Endodermal cell (in vitro differentiated cells): Measurements from ENCODE around the gene KLF18. TPM values are rescaled to one million over a fixed set of nuclear protein-coding genes. Genes with fewer than 3 reads are reported as not detected.

ENCODE experiments used
- DNase-seq: peaks from one replicate; pipeline ENCODE4 v3.0.0-alpha.2; 2017
- H3K27ac ChIP-seq: 2 replicates; pipeline ENCODE4 v1.5.1; 2013; ENCODE audit warnings: mild to moderate bottlenecking, low read depth, low read length, moderate library complexity
- H3K27me3 ChIP-seq: 2 replicates; pipeline ENCODE4 v1.6.1; 2013; ENCODE audit warnings: mild to moderate bottlenecking, low read length, moderate library complexity; ENCODE audit not compliant: insufficient read depth, control insufficient read depth, poor library complexity, severe bottlenecking
- H3K36me3 ChIP-seq: 2 replicates; pipeline ENCODE4 v1.7.0; 2013; ENCODE audit warnings: mild to moderate bottlenecking, low read length, moderate library complexity; ENCODE audit not compliant: control insufficient read depth, insufficient read depth
- H3K4me1 ChIP-seq: one replicate; pipeline ENCODE4 v1.7.0; 2013; ENCODE audit warnings: low read length; ENCODE audit not compliant: control insufficient read depth, insufficient read depth
- H3K4me3 ChIP-seq: 2 replicates; pipeline ENCODE4 v1.5.1; 2013; ENCODE audit warnings: mild to moderate bottlenecking, low read length, moderate library complexity
- H3K9ac ChIP-seq: 2 replicates; pipeline ENCODE4 v1.6.1; 2013; ENCODE audit warnings: mild to moderate bottlenecking, low read length, moderate library complexity; ENCODE audit not compliant: poor library complexity, severe bottlenecking; ENCODE audit errors: extremely low read depth
- H3K9me3 ChIP-seq: 2 replicates; pipeline ENCODE4 v1.6.1; 2013; ENCODE audit warnings: mild to moderate bottlenecking, low read length, moderate library complexity; ENCODE audit not compliant: control insufficient read depth
- H3K27ac Mint-ChIP-seq: 2 replicates; pipeline ENCODE4 v1.8.0; 2020; ENCODE audit warnings: mixed read lengths
- H3K27me3 Mint-ChIP-seq: 2 replicates; pipeline ENCODE4 v1.8.0; 2021; ENCODE audit warnings: mild to moderate bottlenecking, mixed read lengths; ENCODE audit not compliant: insufficient read depth
- H3K36me3 Mint-ChIP-seq: 2 replicates; pipeline ENCODE4 v1.8.0; 2020; ENCODE audit warnings: low read depth, mixed read lengths
- H3K4me1 Mint-ChIP-seq: 2 replicates; pipeline ENCODE4 v1.8.0; 2020; ENCODE audit warnings: mixed read lengths
- H3K4me3 Mint-ChIP-seq: 2 replicates; pipeline ENCODE4 v1.8.0; 2020; ENCODE audit warnings: mild to moderate bottlenecking, moderate library complexity, mixed read lengths
- H3K9me3 Mint-ChIP-seq: 2 replicates; pipeline ENCODE4 v1.8.0; 2020; ENCODE audit warnings: mild to moderate bottlenecking, mixed read lengths
- CTCF ChIP-seq: fragments of 200-600 bp; sonication (generic); conservative IDR thresholded peaks from 2 replicates; pipeline ENCODE4 v1.5.0; 2021; ENCODE audit warnings: antibody characterized with exemption, mild to moderate bottlenecking
- WGBS, 2 experiments: methylation state at CpG; one replicate each; pipeline versions ENCODE4 v1.1.5 to v1.1.7; 2013; ENCODE audit warnings: missing lambda C conversion rate in 2 of 2, mixed read lengths in 1 of 2; ENCODE audit not compliant: insufficient coverage in 1 of 2, insufficient read length in 1 of 2; 5-methylcytosine and 5-hydroxymethylcytosine counted together
- long read RNA-seq, 4 experiments: library from polyadenylated mRNA in 2 of 4; library from RNA in 1 of 4; library from capped mRNA in 1 of 4; stranded (forward) in 3 of 4; unstranded in 1 of 4; transcript quantifications; one replicate each; pipeline ENCODE4 v2.0.0, GENCODE V29; 2020 to 2021; ENCODE audit warnings: inconsistent platforms in 1 of 4
- polyA plus RNA-seq, 2 experiments: library from polyadenylated mRNA; stranded (reverse); fragments of 50-300 nt; gene quantifications; one replicate each; pipeline ENCODE4 v1.2.3, GENCODE V29; 2013
- total RNA-seq, 2 donors: library from RNA; stranded (reverse); fragmentation: NEBNext Ultra II Directional in 1 of 2; extraction: Animal tissue kit (Norgen Biotek cat#: 25700) in 1 of 2; gene quantifications; 2 replicates in 1 of 2; 3 replicates in 1 of 2; pipeline ENCODE4 v1.2.1, GENCODE V29; 2021

The KLF18 gene
- not detected for total RNA-seq
- not detected for polyA plus RNA-seq (2013, experiment 1 of 2)
- polyA plus RNA-seq (2013, experiment 2 of 2) = not detected
- long read RNA-seq, experiment 1 = 0 reads
- long read RNA-seq, experiment 2 = 0 reads
- long read RNA-seq, experiment 3 = 0 reads
- long read RNA-seq, experiment 4 = 0 reads

DNA sequence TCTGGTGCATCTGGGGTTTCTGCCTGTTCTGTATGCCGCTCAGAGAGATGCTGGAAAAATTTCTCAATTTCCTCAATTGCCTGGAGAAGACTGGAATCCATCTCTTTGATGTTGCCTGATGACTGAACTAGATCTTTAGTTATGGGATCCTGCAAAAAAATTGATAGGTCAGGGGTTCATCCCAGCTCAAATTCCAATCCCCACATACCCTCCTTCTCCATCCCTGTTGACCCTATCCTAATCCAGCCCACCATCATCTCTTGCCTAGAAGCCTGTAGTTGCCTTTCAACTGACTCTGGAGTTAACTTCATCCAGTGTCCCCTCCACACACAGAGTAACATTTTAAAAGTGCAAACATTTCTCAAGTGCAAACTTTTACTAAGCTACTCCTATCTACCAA is at the start of gene KLF18:
Gene KLF18 (minus strand): TSS at position 101 of the 400 bp plus-strand sequence. CDS start 0 bp downstream, at position 101.
- Mint-ChIP-seq H3K4me3 (no peak within 1 kb of the TSS), H3K27ac (no peak within 1 kb of the TSS), H3K27me3 (peaks cover 31% of the 10 kb centered on the region), H3K9me3 (peaks cover 17% of the 10 kb centered on the region), H3K4me1 (no peaks in the 10 kb centered on the region), H3K36me3 (no peaks in the 10 kb centered on the region)
- H3K9ac ChIP-seq = no peak within 1 kb of the TSS
- peaks cover 16% of the 10 kb centered on the region for H3K27me3 ChIP-seq
- H3K36me3 ChIP-seq = no peaks in the 10 kb centered on the region
- DNase-seq = no peak
- no peak within 1 kb of the TSS for H3K27ac ChIP-seq
- 85% methylated on average over 1 of the region's 1 CpG; no CpG with 5 or more reads in 1 of the 2 experiments for WGBS, 2 experiments
- no peaks in the 10 kb centered on the region for H3K4me1 ChIP-seq
- H3K9me3 ChIP-seq = peaks cover 6% of the 10 kb centered on the region
- no peak for TF ChIP-seq CTCF
- no peak within 1 kb of the TSS for H3K4me3 ChIP-seq

- Mint-ChIP-seq H3K9me3 (peaks cover 46% of the 10 kb centered on the region), H3K27me3 (no peaks in the 10 kb centered on the region), H3K4me3 (no peak overlapping the region), H3K27ac (no peak overlapping the region), H3K4me1 (peaks cover 6% of the 10 kb centered on the region), H3K36me3 (peaks cover 2% of the 10 kb centered on the region)
- no peak for TF ChIP-seq CTCF
- H3K27me3 ChIP-seq = no peaks in the 10 kb centered on the region
- peaks cover 43% of the 10 kb centered on the region for H3K9me3 ChIP-seq
- WGBS, 2 experiments = 75 to 88% methylated on average over 1 of the region's 1 CpG
- no peaks in the 10 kb centered on the region for H3K4me1 ChIP-seq
- H3K4me3 ChIP-seq = no peak overlapping the region
- no peak overlapping the region for H3K9ac ChIP-seq
- no peaks in the 10 kb centered on the region for H3K36me3 ChIP-seq
- H3K27ac ChIP-seq = no peak overlapping the region
- DNase-seq = no peak
Measured at GRCh38 chr1:44174630-44175029, 33.2 kb upstream of the KLF18 start.

- Histone ChIP-seq H3K4me1 (no peaks in the 10 kb centered on the region), H3K36me3 (no peaks in the 10 kb centered on the region), H3K27ac (no peak overlapping the region), H3K9me3 (peaks cover 21% of the 10 kb centered on the region), H3K9ac (no peak overlapping the region), H3K4me3 (no peak overlapping the region), H3K27me3 (no peaks in the 10 kb centered on the region)
- peak; percentile 33 for TF ChIP-seq CTCF
- Mint-ChIP-seq H3K27me3 (no peaks in the 10 kb centered on the region), H3K9me3 (peaks cover 23% of the 10 kb centered on the region), H3K27ac (no peak overlapping the region), H3K4me1 (peaks cover 6% of the 10 kb centered on the region), H3K36me3 (peaks cover 2% of the 10 kb centered on the region), H3K4me3 (no peak overlapping the region)
- WGBS, 2 experiments = 93 to 94% methylated on average over 2 to 3 of the region's 3 CpGs
- no peak for DNase-seq
Measured at GRCh38 chr1:44170281-44170823, 28.9 kb upstream of the KLF18 start.
